HG03280 (cell line): ENCODE results near the gene HBZ.
"Not testable (repeated sequence)": the region's sequence is repeated elsewhere in the genome, so short reads cannot be mapped to it uniquely, and the experiment has no call there.

ENCODE experiments used
- ATAC-seq: cut with Tn5 transposase; IDR thresholded peaks from one replicate; pipeline ENCODE4 v1.9.1; 2021; ENCODE audit warnings: mild to moderate bottlenecking, moderate library complexity; ENCODE audit not compliant: unreplicated experiment

The HBZ gene

DNA sequence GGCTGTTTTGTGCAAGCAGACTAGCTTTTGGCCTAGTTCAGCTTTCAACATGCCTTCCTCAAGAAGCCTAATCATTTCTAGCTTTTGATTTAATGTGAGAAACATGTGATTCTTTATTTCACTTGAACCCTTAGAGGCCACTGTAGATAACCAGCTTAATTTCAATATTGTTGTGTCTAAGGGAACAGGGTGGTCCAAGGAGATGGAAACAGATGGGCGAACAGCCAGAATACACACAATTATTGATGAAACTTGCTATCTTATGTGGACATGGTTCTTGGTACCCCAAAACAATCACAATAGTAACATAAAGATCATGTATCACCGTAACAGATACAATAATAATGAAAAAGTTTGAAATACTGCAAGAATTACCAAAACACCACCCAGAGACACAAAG, 18.7 kb upstream of the HBZ start:
- ATAC-seq: no peak

DNA sequence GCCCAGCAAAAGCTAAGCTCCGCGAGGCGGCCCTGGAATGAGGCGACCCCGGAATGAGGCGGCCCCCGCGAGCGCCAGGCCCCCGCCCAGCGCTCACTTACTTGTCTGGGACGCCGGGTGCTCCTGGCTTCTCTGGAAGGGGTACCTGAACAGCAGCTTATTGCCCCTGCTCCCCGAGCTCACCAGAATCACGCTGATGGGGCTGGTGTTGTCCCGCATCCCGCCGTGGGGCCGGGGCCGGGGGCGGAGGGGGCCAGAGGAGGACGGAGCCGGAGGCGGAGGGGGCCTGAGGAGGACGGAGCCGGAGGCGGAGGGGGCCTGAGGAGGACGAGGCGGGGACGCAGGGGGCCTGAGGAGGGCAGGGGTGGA, 14.4 kb upstream of the HBZ start:
- ATAC-seq: no peak

DNA sequence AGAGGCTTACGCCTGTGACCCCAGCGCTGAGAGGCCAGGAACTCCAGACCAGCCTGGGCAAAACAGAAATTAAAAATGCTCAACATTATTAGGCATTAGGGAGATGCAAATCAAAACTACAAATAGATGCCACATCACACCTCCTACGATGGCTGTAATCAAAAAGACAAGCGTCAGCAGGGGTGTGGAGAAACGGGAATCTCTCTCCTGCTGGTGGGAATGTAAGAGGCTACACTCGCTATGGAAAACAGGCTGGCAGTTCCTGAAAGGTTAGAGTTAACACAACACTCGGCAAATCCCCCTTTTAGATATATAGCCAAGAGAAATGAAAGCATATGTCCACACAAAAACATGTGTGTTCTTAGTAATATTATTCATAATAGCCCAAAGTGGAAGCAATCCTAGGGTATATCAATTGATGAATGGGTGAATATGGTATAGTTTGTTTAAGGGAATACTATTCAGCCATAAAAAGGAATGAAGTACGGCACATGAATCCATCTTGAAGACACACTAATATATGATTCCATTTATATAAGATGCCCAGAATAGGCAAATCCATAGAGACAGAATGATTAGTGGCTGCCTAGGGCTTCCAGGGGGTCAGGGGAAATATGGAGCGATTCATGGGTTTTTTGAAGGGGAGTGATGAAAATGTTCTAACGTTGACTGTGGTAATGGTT, 12.1 kb upstream of the HBZ start:
- ATAC-seq: no peak

DNA sequence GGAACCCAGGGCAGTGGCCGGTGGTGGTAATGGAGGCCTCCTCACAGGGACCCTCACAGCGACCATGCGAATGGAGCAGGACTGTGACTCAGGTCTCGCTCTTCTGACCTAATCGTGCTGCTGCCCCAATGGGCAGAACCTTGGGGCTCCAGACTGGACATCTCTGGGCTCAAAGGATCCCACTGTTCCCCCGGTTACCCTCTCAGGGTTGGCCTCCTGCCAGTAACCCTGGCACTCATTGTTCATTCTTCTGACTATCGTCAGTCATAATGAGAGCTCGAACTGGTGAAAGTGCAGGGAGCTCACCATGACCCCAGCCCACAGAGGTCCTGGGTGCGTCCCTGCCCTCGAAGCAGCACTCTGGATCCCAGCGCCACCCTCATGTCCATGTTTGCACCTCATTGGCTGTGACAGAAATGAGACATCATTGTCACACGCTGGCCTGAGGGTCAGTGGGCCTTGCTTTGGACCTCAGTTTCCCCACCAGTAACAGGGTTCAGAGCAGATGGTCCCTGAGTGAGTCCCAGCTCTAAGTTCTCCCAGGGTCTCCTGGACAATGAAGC, 10.0 kb upstream of the HBZ start:
- ATAC-seq: no peak

DNA sequence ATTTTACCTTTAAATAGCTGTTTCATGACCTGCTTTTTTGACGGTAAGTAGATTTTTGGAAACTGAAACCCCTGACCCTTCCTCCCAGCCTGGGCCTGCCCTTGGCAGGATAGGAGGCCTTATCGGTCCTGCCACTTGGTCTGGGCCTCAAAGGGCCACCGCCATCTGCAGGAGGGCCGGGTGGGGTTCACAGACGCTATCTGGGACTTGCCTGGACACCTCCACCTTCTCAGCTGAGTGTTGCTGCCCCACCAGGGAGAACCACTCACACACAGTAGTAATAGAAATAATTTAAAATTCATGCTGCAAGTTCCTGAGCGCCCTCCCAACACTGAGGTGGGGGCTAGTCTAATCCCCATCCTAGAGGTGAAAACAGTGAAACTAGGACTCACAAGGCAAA, 9.4 kb upstream of the HBZ start:
- no peak for ATAC-seq

- ATAC-seq: no peak
Measured at GRCh38 chr16:143456-143855, 9.0 kb upstream of the HBZ start.

DNA sequence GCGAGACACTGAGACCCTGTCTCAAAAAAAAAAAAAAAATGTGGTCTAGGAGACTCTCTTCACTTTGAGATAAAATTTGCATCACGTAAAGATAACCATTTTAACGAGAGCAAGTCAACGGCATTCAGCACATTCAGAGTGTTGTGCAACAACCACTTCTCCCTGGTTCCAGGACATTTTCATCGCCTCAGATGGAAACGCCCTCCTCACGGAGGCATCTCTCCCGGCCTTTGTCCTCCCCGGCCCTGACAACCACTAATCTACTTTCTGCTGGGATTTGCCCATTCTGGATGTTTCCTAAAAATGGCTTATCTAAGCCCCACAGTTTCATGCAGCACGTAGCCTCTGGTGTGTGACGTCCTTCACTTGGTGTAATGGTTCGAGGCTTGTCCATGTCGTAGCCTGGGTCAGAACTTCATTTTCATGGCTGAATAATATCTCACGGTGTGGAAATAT, 7.6 kb upstream of the HBZ start:
- no peak for ATAC-seq

- ATAC-seq: no peak
Measured at GRCh38 chr16:146646-147045, 5.8 kb upstream of the HBZ start.

- ATAC-seq: no peak
Measured at GRCh38 chr16:149024-149660, 3.3 kb upstream of the HBZ start.

GRCh38 chr16:153129-153521, 681 bp downstream of the HBZ start:
- not testable (repeated sequence) for ATAC-seq

GRCh38 chr16:153550-154216, 1.2 kb downstream of the HBZ start:
- ATAC-seq: not testable (repeated sequence)

DNA sequence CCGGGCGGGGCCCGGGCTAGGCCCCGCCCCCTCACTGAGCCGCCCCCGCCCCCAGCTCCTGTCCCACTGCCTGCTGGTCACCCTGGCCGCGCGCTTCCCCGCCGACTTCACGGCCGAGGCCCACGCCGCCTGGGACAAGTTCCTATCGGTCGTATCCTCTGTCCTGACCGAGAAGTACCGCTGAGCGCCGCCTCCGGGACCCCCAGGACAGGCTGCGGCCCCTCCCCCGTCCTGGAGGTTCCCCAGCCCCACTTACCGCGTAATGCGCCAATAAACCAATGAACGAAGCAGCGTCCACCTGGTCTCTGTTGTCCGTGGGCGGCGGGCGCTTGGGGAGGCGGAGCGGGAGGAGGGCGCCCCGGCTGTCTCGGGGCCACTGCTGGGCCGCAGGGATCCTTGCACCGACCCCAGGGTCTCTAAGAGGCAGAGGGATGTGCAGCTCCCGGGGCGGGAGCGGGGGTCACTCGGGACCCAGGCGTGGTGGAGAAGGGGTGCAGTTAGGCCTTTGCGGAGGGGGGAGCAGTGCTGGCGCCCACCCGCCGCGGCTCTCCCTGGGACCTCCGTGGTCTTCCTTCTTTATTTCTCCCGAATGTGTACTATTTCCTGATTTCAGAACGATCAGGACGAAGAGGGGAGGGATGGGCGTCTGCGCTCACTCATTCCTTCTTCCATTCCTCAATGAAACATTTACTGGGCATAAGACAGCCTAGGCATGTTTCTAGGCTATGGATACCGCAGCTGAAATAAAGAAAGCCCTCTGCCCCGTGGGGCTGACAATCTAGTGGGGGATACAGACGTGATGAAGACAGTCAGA, 2.0 kb downstream of the HBZ start:
- no peak for ATAC-seq

- no peak for ATAC-seq
Measured at GRCh38 chr16:155031-155398, 2.6 kb downstream of the HBZ start.

DNA sequence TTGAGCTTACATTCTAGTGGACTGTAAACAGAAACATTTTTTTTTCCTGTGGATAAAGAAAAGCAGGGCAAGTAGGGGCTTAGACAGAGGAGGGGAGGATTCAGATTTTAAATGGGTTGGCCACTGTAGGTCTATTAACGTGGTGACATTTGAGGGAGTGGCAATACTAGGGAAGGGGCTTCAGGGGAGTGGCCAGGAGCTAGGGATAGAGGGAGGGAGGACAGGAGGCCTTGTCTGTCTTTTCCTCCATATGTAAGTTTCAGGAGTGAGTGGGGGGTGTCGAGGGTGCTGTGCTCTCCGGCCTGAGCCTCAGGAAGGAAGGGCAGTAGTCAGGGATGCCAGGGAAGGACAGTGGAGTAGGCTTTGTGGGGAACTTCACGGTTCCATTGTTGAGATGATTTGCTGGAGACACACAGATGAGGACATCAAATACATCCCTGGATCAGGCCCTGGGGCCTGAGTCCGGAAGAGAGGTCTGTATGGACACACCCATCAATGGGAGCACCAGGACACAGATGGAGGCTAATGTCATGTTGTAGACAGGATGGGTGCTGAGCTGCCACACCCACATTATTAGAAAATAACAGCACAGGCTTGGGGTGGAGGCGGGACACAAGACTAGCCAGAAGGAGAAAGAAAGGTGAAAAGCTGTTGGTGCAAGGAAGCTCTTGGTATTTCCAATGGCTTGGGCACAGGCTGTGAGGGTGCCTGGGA, 6.8 kb downstream of the HBZ start:
- ATAC-seq: no peak

DNA sequence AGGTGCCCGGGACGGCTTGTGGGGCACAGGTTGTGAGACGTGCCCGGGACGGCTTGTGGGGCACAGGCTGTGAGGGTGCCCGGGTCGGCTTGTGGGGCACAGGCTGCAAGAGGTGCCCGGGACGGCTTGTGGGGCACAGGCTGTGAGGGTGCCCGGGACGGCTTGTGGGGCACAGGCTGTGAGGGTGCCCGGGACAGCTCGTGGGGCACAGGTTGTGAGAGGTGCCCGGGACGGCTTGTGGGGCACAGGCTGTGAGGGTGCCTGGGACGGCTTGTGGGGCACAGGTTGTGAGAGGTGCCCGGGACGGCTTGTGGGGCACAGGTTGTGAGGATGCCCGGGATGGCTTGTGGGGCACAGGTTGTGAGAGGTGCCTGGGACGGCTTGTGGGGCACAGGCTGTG, 7.8 kb downstream of the HBZ start:
- not testable (repeated sequence) for ATAC-seq

GRCh38 chr16:160691-161190, 8.3 kb downstream of the HBZ start:
- ATAC-seq: no peak

DNA sequence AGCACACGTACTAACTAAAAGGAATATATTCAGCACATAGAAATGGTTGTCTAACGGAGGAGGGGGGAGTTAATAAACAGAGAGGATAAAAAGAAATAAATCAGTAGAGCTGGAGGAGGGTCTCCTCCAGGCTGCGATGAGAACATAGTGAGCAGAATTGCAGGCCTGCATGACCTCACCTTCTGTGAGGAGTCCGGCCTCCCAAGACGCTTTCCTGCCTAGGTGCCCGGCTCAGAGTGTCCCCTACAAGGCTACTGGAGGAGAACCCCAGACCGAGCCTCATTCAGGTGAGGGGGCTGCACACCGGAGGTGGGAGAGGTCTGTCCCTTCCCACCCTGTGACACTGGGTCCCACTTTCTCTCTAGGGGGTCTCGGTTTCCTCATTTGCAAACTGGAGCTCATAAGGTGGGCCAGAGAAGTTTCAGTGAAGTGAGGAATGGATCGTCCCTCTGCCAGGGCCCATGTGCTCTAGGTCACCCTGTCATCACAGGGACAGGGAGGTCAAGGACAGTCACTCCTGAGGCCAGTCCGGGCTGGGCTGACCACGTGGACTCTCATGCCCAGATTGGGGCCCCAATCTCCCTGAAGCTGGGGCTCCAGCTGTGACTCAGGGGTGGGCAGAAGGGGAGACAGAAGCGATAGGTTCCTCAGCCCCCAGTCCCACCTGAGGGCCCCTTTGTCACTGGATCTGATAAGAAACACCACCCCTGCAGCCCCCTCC, 10.0 kb downstream of the HBZ start:
- ATAC-seq: no peak

DNA sequence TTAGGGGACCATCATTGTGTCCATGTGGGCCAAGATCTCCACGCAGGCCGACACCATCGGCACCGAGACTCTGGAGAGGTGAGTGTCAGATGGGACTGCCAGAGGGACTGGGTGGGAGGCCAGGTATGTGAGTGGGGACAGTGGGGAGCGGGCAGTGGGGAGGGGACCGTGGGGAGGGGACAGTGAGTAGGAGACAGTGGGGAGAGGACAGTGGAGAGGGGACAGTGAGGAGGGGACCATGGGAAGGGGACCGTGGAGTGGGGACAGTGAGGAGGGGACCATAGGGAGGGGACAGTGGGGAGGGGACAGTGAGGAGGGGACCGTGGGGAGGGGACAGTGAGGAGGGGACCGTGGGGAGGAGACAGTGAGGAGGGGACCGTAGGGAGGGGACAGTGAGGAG, 10.7 kb downstream of the HBZ start:
- ATAC-seq: not testable (repeated sequence)

- ATAC-seq: not testable (repeated sequence)
Measured at GRCh38 chr16:163696-164095, 11.3 kb downstream of the HBZ start.
